HCT116 (cell line): ENCODE results near the gene EIPR1. TPM values are rescaled to one million over a fixed set of nuclear protein-coding genes. Genes with fewer than 3 reads are reported as not detected.

Experiments
- ATAC-seq: fragments of 200-7000 bp; cut with Tn5 transposase; 2 replicates; pipeline ENCODE4 v1.9.1; 2020; ENCODE audit warnings: mild to moderate bottlenecking, moderate library complexity
- BruUV-seq: library from RNA; stranded (reverse); fragments of 400-500 nt; replicated peaks from 2 replicates; lab custom pipeline; 2021; lab: Mats Ljungman, UMichigan
- CTCF ChIA-PET: fragments of 300-600 bp; sonication (Branson Sonifier 250); formaldehyde crosslinking; loops from one replicate; lab custom pipeline; 2021; ENCODE audit warnings: antibody characterized with exemption; lab: Charles Lee
- POLR2A ChIA-PET: fragments of 300-600, 350-600 bp; sonication (Branson Sonifier 250); formaldehyde crosslinking; loops from one replicate; lab custom pipeline; 2021; ENCODE audit warnings: antibody characterized with exemption; lab: Charles Lee
- RAD21 ChIA-PET, 2 experiments: fragments of 300-600 bp; sonication (Branson Sonifier 250); formaldehyde crosslinking; loops; one replicate each; lab custom pipeline; 2023; ENCODE audit warnings: low total read pairs in 2 of 2; ENCODE audit not compliant: uncharacterized antibody in 2 of 2, unreplicated experiment in 2 of 2, low non-redundant PET in 1 of 2; lab: Charles Lee
- DNase-seq: peaks from one replicate; pipeline ENCODE4 v3.0.0-alpha.2; 2010; ENCODE audit warnings: low read depth, low spot score
- H2AFZ ChIP-seq: fragments of 200-600 bp; shearing (Covaris generic), sonication (generic); 2 replicates; pipeline ENCODE4 v1.6.1; 2017; ENCODE audit warnings: low read depth, mixed run types, mixed read lengths, antibody characterized with exemption, low read length; ENCODE audit not compliant: poor library complexity, severe bottlenecking
- H3K27ac ChIP-seq: 2 replicates; pipeline ENCODE4 v1.5.1; 2012; ENCODE audit warnings: low read depth, low read length
- H3K27me3 ChIP-seq: fragments of 200-600 bp; sonication (generic); 2 replicates; pipeline ENCODE4 v1.6.1; 2016; ENCODE audit warnings: mixed run types, low read length, mixed read lengths; ENCODE audit not compliant: insufficient read depth
- H3K36me3 ChIP-seq, 2 experiments: fragments of 200-500 bp in 1 of 2; fragments of 200-600 bp in 1 of 2; sonication (Bioruptor generic) in 1 of 2; sonication (generic) in 1 of 2; 2 replicates each; pipeline versions ENCODE4 v1.5.1 to v1.6.1; 2014 to 2016; ENCODE audit warnings: low read length in 2 of 2, inconsistent platforms in 1 of 2, mixed read lengths in 1 of 2, mixed run types in 1 of 2; ENCODE audit not compliant: insufficient read depth in 2 of 2, control insufficient read depth in 1 of 2
- H3K4me1 ChIP-seq, 2 experiments: fragments of 200-600 bp in 1 of 2; sonication (generic) in 1 of 2; 2 replicates each; pipeline versions ENCODE4 v1.5.1 to v1.6.1; 2012 to 2017; ENCODE audit warnings: low read length in 2 of 2, inconsistent platforms in 1 of 2, mild to moderate bottlenecking in 1 of 2, mixed read lengths in 1 of 2, mixed run types in 1 of 2, moderate library complexity in 1 of 2; ENCODE audit not compliant: insufficient read depth in 2 of 2, control insufficient read depth in 1 of 2
- H3K4me2 ChIP-seq: fragments of 200-600 bp; sonication (generic); 2 replicates; pipeline ENCODE4 v1.6.1; 2017; ENCODE audit warnings: mixed run types, low read length, mixed read lengths
- H3K4me3 ChIP-seq, 2 experiments: fragments of 200-600 bp in 1 of 2; sonication (generic) in 1 of 2; replicated peaks in 1 of 2; 2 replicates each; pipeline ENCODE4 v1.5.1; 2011 to 2016; ENCODE audit warnings: low read length in 2 of 2, control low read depth in 1 of 2, low read depth in 1 of 2, mild to moderate bottlenecking in 1 of 2, mixed read lengths in 1 of 2, mixed run types in 1 of 2
- H3K79me2 ChIP-seq: fragments of 200-600 bp; sonication (generic); 2 replicates; pipeline ENCODE4 v1.6.1; 2017; ENCODE audit warnings: mild to moderate bottlenecking, mixed run types, low read length, moderate library complexity, mixed read lengths; ENCODE audit not compliant: insufficient read depth
- H3K9ac ChIP-seq: fragments of 200-600 bp; sonication (generic); 2 replicates; pipeline ENCODE4 v1.6.1; 2016; ENCODE audit warnings: low read length, mixed read lengths
- H3K9me2 ChIP-seq: fragments of 200-600 bp; sonication (generic), shearing (Covaris generic); 2 replicates; pipeline ENCODE4 v1.6.1; 2017; ENCODE audit warnings: mixed run types, mild to moderate bottlenecking, moderate library complexity; ENCODE audit not compliant: insufficient read depth
- H3K9me3 ChIP-seq, 2 experiments: fragments of 200-500 bp in 1 of 2; fragments of 200-600 bp in 1 of 2; sonication (Bioruptor generic) in 1 of 2; sonication (generic) in 1 of 2; 2 replicates each; pipeline ENCODE4 v1.6.1; 2014 to 2017; ENCODE audit warnings: low read length in 2 of 2, mixed read lengths in 2 of 2, inconsistent platforms in 1 of 2, low read depth in 1 of 2, mild to moderate bottlenecking in 1 of 2, mixed run types in 1 of 2, moderate library complexity in 1 of 2; ENCODE audit not compliant: control insufficient read depth in 1 of 2, insufficient read depth in 1 of 2
- H4K20me1 ChIP-seq: fragments of 200-600 bp; sonication (generic), shearing (Covaris generic); 2 replicates; pipeline ENCODE4 v1.6.1; 2017; ENCODE audit warnings: mixed run types, mild to moderate bottlenecking, moderate library complexity; ENCODE audit not compliant: insufficient read depth
- ATF3 ChIP-seq: IDR thresholded peaks from 2 replicates; pipeline ENCODE4 v1.6.1; 2012
- CEBPB ChIP-seq: IDR thresholded peaks from 2 replicates; pipeline ENCODE4 v1.6.1; 2012; ENCODE audit warnings: low read depth
- EZH2phosphoT487 ChIP-seq: fragments of 200-600 bp; IDR thresholded peaks from 2 replicates; pipeline ENCODE4 v1.6.1; 2018; ENCODE audit warnings: antibody characterized with exemption, borderline replicate concordance
- JUND ChIP-seq: IDR thresholded peaks from 2 replicates; pipeline ENCODE4 v1.6.1; 2012
- MAX ChIP-seq: IDR thresholded peaks from 2 replicates; pipeline ENCODE4 v1.6.1; 2012
- RAD21 ChIP-seq: IDR thresholded peaks from 2 replicates; pipeline ENCODE4 v1.6.1; 2012; ENCODE audit warnings: low read depth, mild to moderate bottlenecking
- SIN3A ChIP-seq: IDR thresholded peaks from 2 replicates; pipeline ENCODE4 v1.6.1; 2012; ENCODE audit warnings: low read depth
- SP1 ChIP-seq: IDR thresholded peaks from 2 replicates; pipeline ENCODE4 v1.6.1; 2012; ENCODE audit warnings: low read depth
- SRF ChIP-seq: IDR thresholded peaks from 2 replicates; pipeline ENCODE4 v1.6.1; 2012; ENCODE audit warnings: low read depth
- TCF7L2 ChIP-seq: IDR thresholded peaks from 2 replicates; pipeline ENCODE4 v1.7.0; 2011; ENCODE audit warnings: borderline replicate concordance, inconsistent platforms; ENCODE audit not compliant: insufficient read depth, insufficient read length; ENCODE audit errors: extremely low read depth
- ZBTB33 ChIP-seq: IDR thresholded peaks from 2 replicates; pipeline ENCODE4 v1.6.1; 2011; ENCODE audit warnings: mild to moderate bottlenecking, low read length, moderate library complexity; ENCODE audit not compliant: insufficient replicate concordance; ENCODE audit errors: extremely low read depth
- ZFX ChIP-seq: fragments of 450-650 bp; IDR thresholded peaks from 2 replicates; pipeline ENCODE4 v1.6.1; 2017
- ZNF274 ChIP-seq: fragments of 200-500 bp; sonication (Bioruptor generic); IDR thresholded peaks from 2 replicates; pipeline ENCODE4 v1.6.1; 2014; ENCODE audit warnings: mild to moderate bottlenecking, low read depth, low read length, inconsistent platforms
- intact Hi-C: fragments of 100-400 bp; cut with micrococcal nuclease; formaldehyde crosslinking; loops from 2 replicates; pipeline ENCODE4 v1.10.0; 2022
- total RNA-seq: library from RNA; stranded (reverse); gene quantifications from one replicate; pipeline ENCODE4 v1.2.1, GENCODE V29; 2021; ENCODE audit not compliant: unreplicated experiment

Gene EIPR1
- total RNA-seq, 1 experiment from 2014 or later, result 36.9 TPM

GRCh38 chr2:3185256-3185655 is 192.4 kb downstream of the EIPR1 start:
- no peaks in the 10 kb centered on the region for H4K20me1 ChIP-seq
- intact Hi-C loops, result no loop called here
- RAD21 ChIA-PET, result no interaction called here
- no peaks in the 10 kb centered on the region for H3K27me3 ChIP-seq
- H3K9me3 ChIP-seq, result no peaks in the 10 kb centered on the region
- no TSS peak for BruUV-seq
- no peak overlapping the region for H3K9ac ChIP-seq
- POLR2A ChIA-PET, result no interaction called here
- no peaks in the 10 kb centered on the region for H3K4me1 ChIP-seq
- H3K79me2 ChIP-seq, result no peaks in the 10 kb centered on the region
- no peaks in the 10 kb centered on the region for H3K9me2 ChIP-seq
- H2AFZ ChIP-seq, result no peak overlapping the region
- H3K4me3 ChIP-seq, result no peak overlapping the region
- ATAC-seq, result no peak
- CTCF ChIA-PET, result no interaction called here
- TF ChIP-seq CEBPB (no peak), ATF3 (no peak), RAD21 (no peak), SIN3A (no peak), ZFX (no peak), ZBTB33 (no peak), TCF7L2 (no peak), ZNF274 (no peak), JUND (no peak), SRF (no peak), EZH2phosphoT487 (no peak), SP1 (no peak), MAX (no peak)
- no peak for DNase-seq
- no peak overlapping the region for H3K27ac ChIP-seq
- no peak overlapping the region for H3K4me2 ChIP-seq
- H3K36me3 ChIP-seq, result no peaks in the 10 kb centered on the region
